ENCODE data around the gene BICD2. TPM values are rescaled to one million over a fixed set of nuclear protein-coding genes. Genes with fewer than 3 reads are reported as not detected.

Gene BICD2
- total and polyA plus RNA-seq, 9 of the 15 experiments (the other 6 are each of a cell fraction or from before 2014, with no cell fraction given), result 3.6 to 23.4 (median 11.8) TPM

DNA sequence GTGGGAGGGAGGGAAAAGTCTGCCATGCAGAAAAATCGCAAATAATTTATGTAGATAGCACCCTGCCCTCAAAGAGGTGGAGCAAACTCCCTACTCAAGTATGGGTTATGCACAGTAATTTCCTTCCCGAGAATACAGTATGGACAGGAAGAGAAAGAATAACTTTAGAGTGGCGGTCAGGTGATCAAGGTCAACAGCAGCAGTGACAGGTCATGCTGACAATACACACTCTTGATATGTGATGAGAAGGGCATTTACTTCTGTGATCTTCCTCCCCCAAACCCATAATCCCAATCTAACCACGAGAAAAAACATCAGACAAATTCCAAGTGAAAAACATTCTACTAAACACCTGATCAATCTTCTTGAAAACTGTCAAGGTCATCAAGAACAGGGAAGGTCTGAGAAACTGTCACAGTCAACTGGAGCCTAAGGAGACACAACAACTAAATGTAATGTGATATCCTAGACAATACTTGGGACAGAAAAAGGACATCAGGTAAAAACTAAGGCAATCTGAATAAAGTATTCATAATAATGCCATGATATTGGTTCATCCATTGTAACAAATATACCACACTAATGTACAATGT, 11.7 kb downstream of the BICD2 start (continued):
- TF ChIP-seq, protein P1, sequence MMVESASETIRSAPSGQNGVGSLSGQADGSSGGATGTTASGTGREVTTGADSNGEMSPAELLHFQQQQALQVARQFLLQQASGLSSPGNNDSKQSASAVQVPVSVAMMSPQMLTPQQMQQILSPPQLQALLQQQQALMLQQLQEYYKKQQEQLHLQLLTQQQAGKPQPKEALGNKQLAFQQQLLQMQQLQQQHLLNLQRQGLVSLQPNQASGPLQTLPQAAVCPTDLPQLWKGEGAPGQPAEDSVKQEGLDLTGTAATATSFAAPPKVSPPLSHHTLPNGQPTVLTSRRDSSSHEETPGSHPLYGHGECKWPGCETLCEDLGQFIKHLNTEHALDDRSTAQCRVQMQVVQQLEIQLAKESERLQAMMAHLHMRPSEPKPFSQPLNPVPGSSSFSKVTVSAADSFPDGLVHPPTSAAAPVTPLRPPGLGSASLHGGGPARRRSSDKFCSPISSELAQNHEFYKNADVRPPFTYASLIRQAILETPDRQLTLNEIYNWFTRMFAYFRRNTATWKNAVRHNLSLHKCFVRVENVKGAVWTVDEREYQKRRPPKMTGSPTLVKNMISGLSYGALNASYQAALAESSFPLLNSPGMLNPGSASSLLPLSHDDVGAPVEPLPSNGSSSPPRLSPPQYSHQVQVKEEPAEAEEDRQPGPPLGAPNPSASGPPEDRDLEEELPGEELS (CRISPR knock-in tag; IDR thresholded peaks at IDR 0.05; ENCODE audit: borderline replicate concordance), result no peak

DNA sequence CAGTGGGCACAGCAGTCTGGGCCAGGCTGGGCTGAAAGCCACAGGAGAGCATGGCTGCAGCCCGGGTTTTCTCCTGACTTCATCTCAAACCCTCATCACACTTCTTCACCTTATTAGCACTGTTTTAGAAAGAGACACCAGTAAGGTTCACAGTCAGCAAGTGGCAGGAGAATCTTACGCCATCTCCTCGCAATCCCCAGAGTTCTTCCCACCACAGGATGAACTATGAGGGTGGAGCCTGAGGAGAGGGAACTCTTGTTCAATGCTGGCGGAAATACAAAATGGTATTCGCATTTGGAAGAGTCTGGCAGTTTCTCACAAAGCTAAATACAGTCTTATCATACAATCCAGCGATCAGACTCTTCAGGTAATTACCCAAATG, 14.7 kb downstream of the BICD2 start:
- H3K4me3 ChIP-seq, result no peak overlapping the region
- no peak for FAIRE-seq

More for the DNA sequence above, 14.7 kb downstream of the BICD2 start:
- no peak for DNase-seq (ENCODE audit: extremely low read depth in 1 of 4, low spot score in 3 of 4)
- no peak overlapping the region for H3K27ac ChIP-seq (ENCODE audit: extremely low read depth, low read depth, low read length)
- peaks cover 28% of the 10 kb centered on the region for H4K20me1 ChIP-seq (replicated peaks; ENCODE audit: control insufficient read depth, insufficient read depth, low read length)
- TF ChIP-seq LEF1 (IDR thresholded peaks at IDR 0.05) (no peak), CEBPG (CRISPR knock-in tag; IDR thresholded peaks at IDR 0.05) (no peak), CEBPG (tag; conservative IDR thresholded peaks at IDR 0.05 in 1 of 2, IDR thresholded peaks at IDR 0.05 in 1 of 2) (0 out of 4 replicates have a peak, but pooled peaks of 1 of the 2 experiments have one; percentile 26), ATF4 (CRISPR knock-in tag; IDR thresholded peaks at IDR 0.05) (no peak), ZKSCAN1 (IDR thresholded peaks at IDR 0.05; ENCODE audit: low read depth, low read length) (no peak), GTF2F1 (IDR thresholded peaks at IDR 0.05; ENCODE audit: low read depth, low read length) (no peak), ZNF707 (CRISPR knock-in tag; conservative IDR thresholded peaks at IDR 0.05) (no peak), RHOXF2B (CRISPR knock-in tag; conservative IDR thresholded peaks at IDR 0.05) (no peak)
- TF ChIP-seq, protein P2, sequence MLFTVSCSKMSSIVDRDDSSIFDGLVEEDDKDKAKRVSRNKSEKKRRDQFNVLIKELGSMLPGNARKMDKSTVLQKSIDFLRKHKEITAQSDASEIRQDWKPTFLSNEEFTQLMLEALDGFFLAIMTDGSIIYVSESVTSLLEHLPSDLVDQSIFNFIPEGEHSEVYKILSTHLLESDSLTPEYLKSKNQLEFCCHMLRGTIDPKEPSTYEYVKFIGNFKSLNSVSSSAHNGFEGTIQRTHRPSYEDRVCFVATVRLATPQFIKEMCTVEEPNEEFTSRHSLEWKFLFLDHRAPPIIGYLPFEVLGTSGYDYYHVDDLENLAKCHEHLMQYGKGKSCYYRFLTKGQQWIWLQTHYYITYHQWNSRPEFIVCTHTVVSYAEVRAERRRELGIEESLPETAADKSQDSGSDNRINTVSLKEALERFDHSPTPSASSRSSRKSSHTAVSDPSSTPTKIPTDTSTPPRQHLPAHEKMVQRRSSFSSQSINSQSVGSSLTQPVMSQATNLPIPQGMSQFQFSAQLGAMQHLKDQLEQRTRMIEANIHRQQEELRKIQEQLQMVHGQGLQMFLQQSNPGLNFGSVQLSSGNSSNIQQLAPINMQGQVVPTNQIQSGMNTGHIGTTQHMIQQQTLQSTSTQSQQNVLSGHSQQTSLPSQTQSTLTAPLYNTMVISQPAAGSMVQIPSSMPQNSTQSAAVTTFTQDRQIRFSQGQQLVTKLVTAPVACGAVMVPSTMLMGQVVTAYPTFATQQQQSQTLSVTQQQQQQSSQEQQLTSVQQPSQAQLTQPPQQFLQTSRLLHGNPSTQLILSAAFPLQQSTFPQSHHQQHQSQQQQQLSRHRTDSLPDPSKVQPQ (CRISPR knock-in tag; IDR thresholded peaks at IDR 0.05; ENCODE audit: borderline replicate concordance), result no peak
- no peak overlapping the region for H2AFZ ChIP-seq (ENCODE audit: low read depth, low read length)
- in situ Hi-C loops (cut with MboI), result no loop called here
- 0 out of 3 replicates have a peak, but pooled peaks cover 3% of the 10 kb centered on the region for H3K36me3 ChIP-seq (ENCODE audit: control insufficient read depth, insufficient read depth, low read length)
- peaks cover 46 to 50% of the 10 kb centered on the region in 2 experiments for H3K4me1 ChIP-seq (replicated peaks in 1 of 2; ENCODE audit: control insufficient read depth in 2 of 2, insufficient read depth in 2 of 2, low read length in 2 of 2)
- H3K9me1 ChIP-seq (ENCODE audit: control insufficient read depth, insufficient read depth, low read length), result peaks cover 13% of the 10 kb centered on the region
- POLR2A ChIA-PET, result no interaction called here
- H3K27me3 ChIP-seq (ENCODE audit: control insufficient read depth in 2 of 2, insufficient read depth in 2 of 2, low read length in 2 of 2), result no peaks in the 10 kb centered on the region
- WGBS (ENCODE audit: insufficient coverage, low coverage, missing lambda C conversion rate), result 65% methylated on average over 6 of the region's 6 CpGs
- peak overlapping the region in 1 of 2 experiments; percentile 37; a peak in 3 of 4 replicates for H3K9ac ChIP-seq (ENCODE audit: insufficient read depth in 1 of 2, low read depth in 2 of 2, low read length in 2 of 2)
- no peak for ATAC-seq
- H3K4me2 ChIP-seq (ENCODE audit: insufficient read depth, low read length), result no peak overlapping the region
- CTCF ChIA-PET (ENCODE audit: low intra/inter-chr PET ratio), result no interaction called here
- no TSS peak for BruUV-seq (replicated peaks)
- intact Hi-C loops (cut with micrococcal nuclease), result no loop called here
- peaks cover 87% of the 10 kb centered on the region for H3K79me2 ChIP-seq (ENCODE audit: control insufficient read depth, insufficient read depth, low read length)
- no peaks in the 10 kb centered on the region for H3K9me3 ChIP-seq (replicated peaks; ENCODE audit: control insufficient read depth, insufficient read depth, low read depth, low read length)
